ENCODE measurements around the gene PPT2. TPM values are rescaled to one million over a fixed set of nuclear protein-coding genes. Genes with fewer than 3 reads are reported as not detected.

The PPT2 gene
- total and polyA plus RNA-seq, 2 of the 13 experiments (the other 11 are each of a cell fraction or from before 2014, with no cell fraction given): 39.2 to 61.8 TPM

GRCh38 chr6:32177788-32178546, 24.0 kb downstream of the PPT2 start, which contains the start of gene RNF5 (continued):
- TF ChIP-seq THAP7 (CRISPR knock-in tag; IDR thresholded peaks at IDR 0.05): no peak
- TF ChIP-seq AFF4 (CRISPR knock-in tag; IDR thresholded peaks at IDR 0.05): no peak
- TF ChIP-seq ZNF12 (CRISPR knock-in tag; IDR thresholded peaks at IDR 0.05): peak; percentile 5; the same call in 1 of the 2 replicates
- TF ChIP-seq THYN1 (CRISPR knock-in tag; IDR thresholded peaks at IDR 0.05; ENCODE audit: borderline replicate concordance, low read depth): no peak
- no peak for TF ChIP-seq ZBTB21 (CRISPR knock-in tag; IDR thresholded peaks at IDR 0.05)
- no peak for TF ChIP-seq ZNF850 (CRISPR knock-in tag; conservative IDR thresholded peaks at IDR 0.05)
- no peak for TF ChIP-seq NFKB2 (CRISPR knock-in tag; IDR thresholded peaks at IDR 0.05; ENCODE audit: borderline replicate concordance)
- TF ChIP-seq ZNF451 (CRISPR knock-in tag; IDR thresholded peaks at IDR 0.05): no peak
- no peak for TF ChIP-seq KAT7 (CRISPR knock-in tag; IDR thresholded peaks at IDR 0.05; ENCODE audit: borderline replicate concordance)
- TF ChIP-seq ZNF256 (CRISPR knock-in tag; conservative IDR thresholded peaks at IDR 0.05): no peak
- no peak for TF ChIP-seq STAT5B (CRISPR knock-in tag; IDR thresholded peaks at IDR 0.05)
- TF ChIP-seq ZNF567 (CRISPR knock-in tag; IDR thresholded peaks at IDR 0.05; ENCODE audit: borderline replicate concordance): no peak
- 0 out of 2 replicates have a peak, but pooled peaks have one; percentile 27 for TF ChIP-seq FOXC1 (CRISPR knock-in tag; IDR thresholded peaks at IDR 0.05; ENCODE audit: borderline replicate concordance)
- TF ChIP-seq ZNF75D (CRISPR knock-in tag; IDR thresholded peaks at IDR 0.05; ENCODE audit: borderline replicate concordance): no peak
- no peak for TF ChIP-seq MXD3 (CRISPR knock-in tag; IDR thresholded peaks at IDR 0.05)
- no peak for TF ChIP-seq ZNF512B (CRISPR knock-in tag; IDR thresholded peaks at IDR 0.05; ENCODE audit: borderline replicate concordance)
- 0 out of 2 replicates have a peak, but pooled peaks have one; percentile 7 for TF ChIP-seq ZNF761 (CRISPR knock-in tag; conservative IDR thresholded peaks at IDR 0.05)
- no peak; the same call in 1 of the 2 replicates for TF ChIP-seq KDM6A (CRISPR knock-in tag; IDR thresholded peaks at IDR 0.05; ENCODE audit: low read depth)
- TF ChIP-seq NFRKB (IDR thresholded peaks at IDR 0.05): no peak
- no peak for TF ChIP-seq SRSF4 (IDR thresholded peaks at IDR 0.05; ENCODE audit: low read depth, low read length, poor library complexity, severe bottlenecking)
- TF ChIP-seq HDAC6 (IDR thresholded peaks at IDR 0.05; ENCODE audit: low read depth, low read length): no peak
